ENCODE measurements around the gene IAPP. TPM values are rescaled to one million over a fixed set of nuclear protein-coding genes. Genes with fewer than 3 reads are reported as not detected.
"Not testable (repeated sequence)": the region's sequence is repeated elsewhere in the genome, so short reads cannot be mapped to it uniquely, and the experiment has no call there.

Gene IAPP
- total RNA-seq, 1 donor from 2014 or later, result 0.28 TPM

DNA sequence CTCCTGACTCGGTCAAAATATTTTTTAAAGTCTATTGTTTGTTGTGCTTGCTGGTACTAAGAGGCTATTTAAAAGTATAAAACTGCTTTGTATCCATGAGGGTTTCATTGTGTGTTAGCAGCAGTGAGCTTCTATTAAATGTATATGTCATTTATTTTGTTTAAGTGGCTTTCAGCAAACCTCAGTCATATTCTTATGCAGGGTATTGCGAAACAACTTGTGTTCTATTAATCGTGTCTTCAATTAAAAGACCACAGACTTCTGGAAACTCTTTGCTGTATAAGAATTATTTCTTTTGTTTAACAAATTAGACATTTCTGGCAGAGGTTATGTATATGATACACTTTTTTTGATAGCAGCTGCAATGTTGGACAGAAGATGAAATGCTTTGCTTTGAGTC lies 6.5 kb downstream of the IAPP start:
- TF ChIP-seq CTCF (conservative IDR thresholded peaks at IDR 0.05), result no peak
- Mint-ChIP-seq H3K4me3 (no peak overlapping the region), H3K36me3 (ENCODE audit: low read depth) (no peaks in the 10 kb centered on the region), H3K9me3 (peaks cover 3% of the 10 kb centered on the region), H3K4me1 (no peaks in the 10 kb centered on the region), H3K27me3 (ENCODE audit: low read depth) (no peaks in the 10 kb centered on the region), H3K27ac (ENCODE audit: unreplicated experiment) (no peak overlapping the region)
- no peak for DNase-seq (ENCODE audit: low read depth, low spot score)

DNA sequence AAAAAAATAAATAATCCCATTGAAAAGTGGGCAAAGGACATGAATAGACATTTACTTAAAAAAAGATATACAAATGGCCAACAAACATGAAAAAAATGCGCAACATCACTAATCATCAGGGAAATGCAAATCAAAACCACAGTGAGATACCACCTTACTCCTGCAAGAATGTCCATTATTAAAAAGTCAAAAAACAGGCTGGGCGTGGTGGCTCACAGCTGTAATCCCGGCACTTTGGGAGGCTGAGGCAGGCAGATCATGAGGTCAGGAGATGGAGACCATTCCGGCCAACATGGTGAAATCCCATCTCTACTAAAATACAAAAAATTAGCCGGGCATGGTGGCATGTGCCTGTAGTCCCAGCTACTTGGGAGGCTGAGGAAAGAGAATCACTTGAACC lies 8.6 kb downstream of the IAPP start:
- H3K36me3 Mint-ChIP-seq (ENCODE audit: low read depth); H3K9me3 Mint-ChIP-seq; H3K4me3 Mint-ChIP-seq; H3K4me1 Mint-ChIP-seq; H3K27me3 Mint-ChIP-seq (ENCODE audit: low read depth); H3K27ac Mint-ChIP-seq (ENCODE audit: unreplicated experiment); DNase-seq (ENCODE audit: low read depth, low spot score): not testable (repeated sequence)

DNA sequence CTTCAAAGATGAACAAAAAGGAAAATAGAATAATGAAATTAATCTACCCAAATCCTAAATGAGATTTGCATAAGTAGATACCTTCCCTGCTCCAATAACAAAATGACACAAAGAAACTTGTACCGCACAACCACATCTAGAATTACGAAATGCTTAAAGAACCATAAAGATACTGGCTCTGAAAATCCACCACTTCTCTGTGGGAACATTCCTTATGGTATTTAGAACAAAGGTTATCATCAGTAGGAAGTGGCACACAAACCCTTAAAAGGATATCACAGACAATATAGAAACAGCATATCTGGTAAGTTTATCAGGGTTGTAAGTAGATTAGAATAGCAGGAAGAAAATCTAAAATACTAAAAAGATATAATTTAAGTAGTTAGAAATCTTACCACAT lies 11.6 kb downstream of the IAPP start:
- peaks cover 3% of the 10 kb centered on the region for H3K9me3 Mint-ChIP-seq
- DNase-seq (ENCODE audit: low read depth, low spot score), result no peak
- H3K27me3 Mint-ChIP-seq (ENCODE audit: low read depth), result no peaks in the 10 kb centered on the region
- H3K4me3 Mint-ChIP-seq, result no peak overlapping the region
- no peak overlapping the region for H3K27ac Mint-ChIP-seq (ENCODE audit: unreplicated experiment)
- no peaks in the 10 kb centered on the region for H3K4me1 Mint-ChIP-seq
- TF ChIP-seq CTCF (conservative IDR thresholded peaks at IDR 0.05), result no peak
- no peaks in the 10 kb centered on the region for H3K36me3 Mint-ChIP-seq (ENCODE audit: low read depth)

DNA sequence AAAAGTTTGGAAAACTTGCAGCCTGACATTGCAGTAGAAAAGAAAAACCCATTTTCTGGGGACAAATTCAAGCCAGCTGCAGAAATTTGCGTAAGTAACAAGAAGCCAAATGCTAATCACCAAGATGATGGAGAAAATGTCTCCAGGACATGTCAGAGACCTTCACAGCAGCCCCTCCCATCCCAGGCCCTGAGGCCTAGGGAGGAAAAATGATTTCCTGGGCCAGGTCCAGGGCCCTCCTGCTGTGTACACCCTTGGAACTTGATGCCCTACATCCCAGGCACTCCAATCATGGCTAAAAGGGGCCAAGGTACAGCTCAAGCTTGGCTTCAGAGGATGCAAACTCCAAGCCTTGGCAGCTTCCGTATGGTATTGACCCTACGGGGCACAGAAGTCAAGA lies 14.5 kb downstream of the IAPP start:
- Mint-ChIP-seq H3K9me3 (peaks cover 3% of the 10 kb centered on the region), H3K4me1 (no peaks in the 10 kb centered on the region), H3K36me3 (ENCODE audit: low read depth) (no peaks in the 10 kb centered on the region), H3K27ac (ENCODE audit: unreplicated experiment) (no peak overlapping the region), H3K4me3 (no peak overlapping the region), H3K27me3 (ENCODE audit: low read depth) (no peaks in the 10 kb centered on the region)
- TF ChIP-seq CTCF (conservative IDR thresholded peaks at IDR 0.05), result no peak
- no peak for DNase-seq (ENCODE audit: low read depth, low spot score)

DNA sequence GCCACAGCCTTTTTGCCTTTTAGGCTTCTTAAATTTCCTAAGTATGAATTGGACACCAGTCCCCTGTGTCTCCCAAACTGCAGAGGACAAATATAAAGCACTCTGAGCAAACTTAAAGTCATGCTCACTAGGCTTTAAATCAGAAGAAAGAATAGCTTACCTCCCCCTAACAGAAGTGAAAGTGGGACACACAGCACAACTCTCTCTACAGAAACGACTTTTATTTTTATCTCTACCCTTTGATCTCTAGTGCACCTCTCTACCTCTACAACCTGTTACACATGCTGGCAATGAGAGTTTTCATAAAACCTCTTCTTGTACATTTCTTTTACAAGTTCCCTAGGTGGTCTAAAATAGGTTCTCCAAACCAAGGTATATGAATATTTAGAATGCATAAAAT lies 19.7 kb downstream of the IAPP start:
- H3K27me3 Mint-ChIP-seq (ENCODE audit: low read depth), result no peaks in the 10 kb centered on the region
- H3K4me3 Mint-ChIP-seq, result no peak overlapping the region
- DNase-seq (ENCODE audit: low read depth, low spot score), result no peak
- peaks cover 2% of the 10 kb centered on the region for H3K36me3 Mint-ChIP-seq (ENCODE audit: low read depth)
- H3K4me1 Mint-ChIP-seq, result peaks cover 14% of the 10 kb centered on the region
- no peaks in the 10 kb centered on the region for H3K9me3 Mint-ChIP-seq
- TF ChIP-seq CTCF (conservative IDR thresholded peaks at IDR 0.05), result no peak
- no peak overlapping the region for H3K27ac Mint-ChIP-seq (ENCODE audit: unreplicated experiment)

DNA sequence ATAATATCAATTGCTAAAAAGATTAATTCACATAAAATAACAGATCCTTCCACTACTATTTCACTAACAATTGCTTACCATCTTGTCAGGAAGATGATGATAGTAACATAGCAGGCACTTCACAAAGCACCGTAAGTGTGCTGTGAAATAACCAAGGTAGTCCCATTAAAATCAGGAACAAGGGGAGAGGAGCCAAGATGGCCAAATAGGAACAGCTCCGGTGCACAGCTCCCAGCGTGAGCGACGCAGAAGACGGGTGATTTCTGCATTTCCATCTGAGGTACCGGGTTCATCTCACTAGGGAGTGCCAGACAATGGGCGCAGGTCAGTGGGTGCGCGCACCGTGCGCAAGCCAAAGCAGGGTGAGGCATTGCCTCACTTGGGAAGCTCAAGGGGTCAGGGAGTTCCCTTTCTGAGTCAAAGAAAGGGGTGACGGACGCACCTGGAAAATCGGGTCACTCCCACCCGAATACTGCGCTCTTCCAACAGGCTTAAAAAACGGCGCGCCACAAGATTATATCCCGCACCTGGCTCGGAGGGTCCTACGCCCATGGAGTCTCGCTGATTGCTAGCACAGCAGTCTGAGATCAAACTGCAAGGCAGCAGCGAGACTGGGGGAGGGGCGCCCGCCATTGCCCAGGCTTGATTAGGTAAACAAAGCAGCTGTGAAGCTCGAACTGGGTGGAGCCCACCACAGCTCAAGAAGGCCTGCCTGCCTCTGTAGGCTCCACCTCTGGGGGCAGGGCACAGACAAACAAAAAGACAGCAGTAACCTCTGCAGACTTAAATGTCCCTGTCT lies 22.3 kb downstream of the IAPP start:
- not testable (repeated sequence) for H3K36me3 Mint-ChIP-seq (ENCODE audit: low read depth); H3K9me3 Mint-ChIP-seq
- peak overlapping the region; percentile 93 for H3K27ac Mint-ChIP-seq (ENCODE audit: unreplicated experiment)

More for the DNA sequence above, 22.3 kb downstream of the IAPP start:
- H3K4me3 Mint-ChIP-seq, result peak overlapping the region; percentile 86
- H3K27me3 Mint-ChIP-seq (ENCODE audit: low read depth); DNase-seq (ENCODE audit: low read depth, low spot score): not testable (repeated sequence)
- H3K4me1 Mint-ChIP-seq, result peaks cover 14% of the 10 kb centered on the region

All from neural crest cell (in vitro differentiated cells).